HG03354 (cell line): ENCODE measurements around the gene BEX1.
"Not testable (repeated sequence)": the region's sequence is repeated elsewhere in the genome, so short reads cannot be mapped to it uniquely, and the experiment has no call there.

Experiments
- ATAC-seq: cut with Tn5 transposase; IDR thresholded peaks from one replicate; pipeline ENCODE4 v1.9.1; 2021; ENCODE audit warnings: mild to moderate bottlenecking; ENCODE audit not compliant: unreplicated experiment, poor library complexity, severe bottlenecking

Gene BEX1

DNA sequence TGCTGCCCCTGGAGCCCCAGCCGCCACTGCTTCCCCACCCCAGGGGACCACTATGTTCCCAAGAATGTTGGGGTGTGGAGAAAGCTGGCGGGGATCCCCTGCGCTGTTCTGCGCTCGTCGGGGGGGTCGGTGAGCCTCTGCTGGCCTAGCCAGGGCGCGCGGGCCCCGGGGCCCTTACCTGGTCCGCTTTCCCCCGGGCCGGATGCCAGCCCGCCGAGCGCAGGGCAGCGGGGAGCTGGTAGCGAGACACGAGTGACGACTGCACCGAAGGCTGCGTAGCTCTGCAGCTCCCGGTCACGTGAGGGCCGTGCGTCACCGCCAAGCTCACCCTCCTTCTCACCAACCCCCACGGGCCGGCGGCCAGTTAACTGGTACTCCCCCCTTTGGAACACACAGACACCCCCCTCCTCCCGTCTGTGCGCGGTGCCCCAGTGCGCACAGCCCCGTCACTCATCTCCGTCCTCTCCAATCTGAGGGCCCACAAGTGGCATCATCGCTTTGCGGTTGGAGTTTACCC, at the start of gene BEX1:
BEX1 (minus strand) TSS at position 254 of the 517 bp plus-strand sequence. CDS start 897 bp downstream, outside the sequence.
- ATAC-seq: no peak

DNA sequence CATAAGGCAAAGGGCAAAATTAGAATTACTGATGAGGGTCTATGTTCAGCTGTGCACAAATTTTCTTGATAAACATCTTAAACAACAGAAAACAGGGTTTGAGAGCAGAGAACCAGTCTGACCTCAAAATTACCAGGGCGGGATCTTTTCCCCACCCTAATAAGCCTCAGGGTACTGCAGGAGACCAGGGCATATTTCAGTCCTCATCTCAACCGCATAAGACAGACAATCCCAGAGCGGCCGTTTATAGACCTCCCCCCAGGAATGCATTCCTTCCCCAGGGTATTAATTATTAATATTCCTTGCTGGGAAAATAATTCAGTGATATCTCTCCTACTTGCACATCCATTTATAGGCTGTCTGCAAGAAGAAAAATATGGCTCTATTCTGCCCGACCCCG, 45.5 kb upstream of the BEX1 start:
- not testable (repeated sequence) for ATAC-seq

DNA sequence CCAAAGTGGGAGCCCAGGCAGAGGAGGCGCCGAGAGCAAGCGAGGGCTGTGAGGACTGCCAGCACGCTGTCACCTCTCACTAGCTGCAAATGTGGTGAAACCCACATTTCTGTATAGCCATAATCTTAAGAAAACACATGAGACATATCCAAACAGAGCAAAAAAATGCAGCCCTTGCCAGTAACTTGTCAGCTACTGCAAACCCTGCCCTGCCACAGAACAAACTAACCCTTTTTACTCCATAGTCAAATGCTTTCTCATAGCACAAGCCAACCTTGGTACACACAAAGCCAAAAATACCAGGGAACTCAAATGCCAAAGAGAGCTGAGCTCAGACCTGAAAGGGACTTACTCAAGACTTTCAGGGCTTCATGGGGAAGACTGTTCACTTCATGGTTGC, 43.9 kb upstream of the BEX1 start:
- ATAC-seq: no peak

DNA sequence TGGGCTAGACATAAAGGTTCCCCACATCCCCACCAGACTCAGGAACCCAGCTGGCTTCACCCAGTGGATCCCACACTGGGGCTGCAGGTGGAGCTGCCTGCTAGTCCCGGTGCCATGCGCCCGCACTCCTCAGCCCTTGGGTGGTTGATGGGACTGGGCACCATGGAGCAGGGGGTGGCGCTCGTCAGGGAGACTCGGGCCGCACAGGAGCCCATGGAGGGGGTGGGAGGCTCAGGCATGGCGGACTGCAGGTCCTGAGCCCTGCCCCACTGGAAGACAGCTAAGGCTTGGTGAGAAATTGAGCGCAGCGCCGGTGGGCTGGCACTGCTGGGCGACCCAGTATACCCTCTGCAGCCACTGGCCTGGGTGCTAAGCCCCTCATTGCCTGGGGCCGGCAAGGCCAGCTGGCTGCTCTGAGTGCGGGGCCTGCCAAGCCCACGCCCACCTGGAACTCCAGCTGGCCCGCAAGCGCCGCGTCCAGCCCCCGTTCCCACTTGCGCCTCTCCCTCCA, 43.3 kb upstream of the BEX1 start:
- ATAC-seq: not testable (repeated sequence)

DNA sequence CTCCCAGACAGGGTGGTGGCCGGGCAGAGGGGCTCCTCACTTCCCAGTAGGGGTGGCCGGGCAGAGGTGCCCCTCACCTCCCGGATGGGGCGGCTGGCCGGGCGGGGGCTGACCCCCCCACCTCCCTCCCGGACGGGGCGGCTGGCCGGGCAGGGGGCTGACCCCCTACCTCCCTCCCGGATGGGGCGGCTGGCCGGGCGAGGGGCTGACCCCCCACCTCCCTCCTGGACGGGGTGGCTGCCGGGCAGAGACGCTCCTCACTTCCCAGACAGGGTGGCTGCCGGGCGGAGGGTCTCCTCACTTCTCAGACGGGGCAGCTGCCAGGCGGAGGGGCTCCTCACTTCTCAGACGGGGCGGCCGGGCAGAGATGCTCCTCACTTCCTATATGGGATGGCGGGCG, 40.4 kb upstream of the BEX1 start:
- ATAC-seq: not testable (repeated sequence)

DNA sequence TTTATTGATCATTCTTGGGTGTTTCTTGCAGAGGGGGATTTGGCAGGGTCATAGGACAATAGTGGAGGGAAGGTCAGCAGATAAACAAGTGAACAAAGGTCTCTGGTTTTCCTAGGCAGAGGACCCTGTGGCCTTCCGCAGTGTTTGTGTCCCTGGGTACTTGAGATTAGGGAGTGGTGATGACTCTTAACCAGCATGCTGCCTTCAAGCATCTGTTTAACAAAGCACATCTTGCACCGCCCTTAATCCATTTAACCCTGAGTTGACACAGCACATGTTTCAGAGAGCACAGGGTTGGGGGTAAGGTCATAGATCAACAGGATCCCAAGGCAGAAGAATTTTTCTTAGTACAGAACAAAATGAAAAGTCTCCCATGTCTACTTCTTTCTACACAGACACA, 39.9 kb upstream of the BEX1 start:
- not testable (repeated sequence) for ATAC-seq

DNA sequence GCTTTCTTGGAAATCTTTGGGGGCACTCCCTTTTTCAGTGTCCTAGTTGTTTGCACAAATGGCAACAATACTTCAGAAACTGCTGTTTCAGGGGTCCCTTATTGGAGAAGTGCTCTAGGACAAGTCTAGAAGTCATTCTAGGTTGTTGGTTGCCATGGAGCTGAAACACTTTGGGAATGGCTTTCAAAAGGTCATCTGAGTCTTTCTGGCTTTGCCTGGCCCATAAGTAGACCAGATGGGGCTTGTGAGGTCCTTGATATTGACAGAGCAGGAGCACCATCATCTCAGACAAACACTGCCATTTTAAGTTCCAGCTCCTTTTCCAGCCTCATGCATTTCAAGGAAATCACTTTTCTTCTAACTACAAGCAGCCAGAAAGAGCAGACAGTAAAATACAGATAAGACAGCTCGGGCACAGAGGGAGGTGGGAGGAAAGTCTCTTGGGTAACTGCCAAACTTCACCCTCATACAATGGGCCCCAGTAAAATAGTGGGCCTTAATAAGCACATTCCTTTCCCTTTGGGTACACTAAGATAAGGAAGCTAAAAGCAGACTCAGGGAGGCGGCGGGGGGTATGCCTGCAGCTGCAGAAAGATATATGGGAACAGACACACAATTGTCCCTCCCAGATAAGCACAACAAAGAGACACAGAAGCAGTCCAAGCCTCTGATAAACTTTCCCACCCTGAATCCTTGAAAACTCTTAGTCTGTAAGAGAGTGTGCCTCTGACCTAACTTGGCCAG, 37.5 kb upstream of the BEX1 start:
- ATAC-seq: no peak

DNA sequence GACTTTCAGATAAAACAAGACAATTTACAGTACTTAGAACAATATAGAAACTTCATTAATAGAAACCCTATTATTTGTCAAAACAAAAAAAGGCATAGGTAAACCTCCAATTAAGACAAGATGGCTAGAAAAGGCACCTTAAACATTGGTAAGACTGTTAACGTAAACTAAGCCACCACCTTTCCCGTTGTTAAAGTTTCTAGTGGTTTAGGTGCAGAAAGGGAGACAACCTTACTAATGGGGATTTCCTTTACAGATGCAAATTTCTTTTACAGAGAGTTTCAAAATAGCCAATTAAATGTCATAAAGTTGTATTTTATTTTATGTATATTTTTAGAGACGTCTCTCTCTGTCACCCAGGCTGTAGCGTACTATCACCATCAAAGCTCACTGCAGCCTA, 36.5 kb upstream of the BEX1 start:
- no peak for ATAC-seq

DNA sequence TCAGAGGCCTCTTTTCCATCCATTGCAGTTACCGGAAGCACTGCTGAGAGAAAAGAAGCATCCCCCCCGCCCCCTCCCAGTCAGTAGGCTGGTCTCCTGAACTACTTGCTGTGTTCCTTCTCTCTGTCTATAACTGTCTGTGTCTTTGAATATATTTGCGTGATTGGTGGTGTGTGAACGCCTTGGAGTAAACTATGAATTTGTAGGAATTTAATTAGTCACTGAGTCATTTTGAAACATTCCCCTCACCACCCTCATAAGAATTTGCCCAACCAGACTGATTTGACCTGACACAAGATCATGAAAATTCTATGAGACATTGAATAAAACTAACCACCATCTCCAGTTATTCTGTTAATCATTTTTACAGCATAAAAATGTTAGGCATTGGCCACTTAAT, 35.7 kb upstream of the BEX1 start:
- no peak for ATAC-seq

DNA sequence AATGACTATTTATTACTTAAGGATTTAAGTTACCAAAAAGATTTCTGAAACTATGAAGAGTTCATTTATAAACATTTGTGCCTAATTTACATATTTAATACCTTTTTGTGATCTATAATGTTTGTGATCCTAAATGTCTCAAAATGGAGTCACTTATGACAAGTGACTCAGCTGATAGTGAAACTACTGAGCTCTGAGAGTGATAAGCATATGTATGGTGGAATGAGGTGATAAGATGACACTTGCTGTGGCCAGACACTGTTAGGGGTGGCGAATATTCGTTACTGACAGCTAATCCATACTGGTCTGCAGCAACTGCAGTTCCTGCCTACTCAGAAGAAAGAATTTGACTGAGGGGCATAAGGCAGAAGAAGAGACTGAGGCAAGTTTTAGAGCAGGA, 34.5 kb upstream of the BEX1 start:
- no peak for ATAC-seq

DNA sequence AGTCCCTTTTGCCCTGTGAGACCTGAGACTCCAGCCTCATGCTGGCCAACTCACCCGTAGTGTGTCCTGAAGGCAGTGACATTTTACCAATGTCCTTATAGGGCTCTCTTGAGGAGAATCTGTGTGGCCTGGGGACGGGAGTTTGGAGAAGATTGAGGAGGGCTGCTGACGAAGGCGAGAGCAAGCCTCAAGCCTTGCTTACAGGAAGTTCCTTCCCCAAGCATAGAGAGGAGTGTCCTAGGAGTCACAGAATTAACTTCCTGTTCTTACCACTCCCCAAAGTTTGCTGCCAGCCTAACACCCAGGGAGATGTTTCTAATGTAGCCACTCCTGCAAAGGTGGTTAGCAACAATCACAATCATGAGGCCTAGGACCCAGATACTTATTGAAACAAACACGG, 29.0 kb upstream of the BEX1 start, which contains the start of gene NXF3:
NXF3 (minus strand) TSS at position 202 of the 400 bp plus-strand sequence; CDS start at position 82, 120 bp downstream.
- no peak for ATAC-seq

DNA sequence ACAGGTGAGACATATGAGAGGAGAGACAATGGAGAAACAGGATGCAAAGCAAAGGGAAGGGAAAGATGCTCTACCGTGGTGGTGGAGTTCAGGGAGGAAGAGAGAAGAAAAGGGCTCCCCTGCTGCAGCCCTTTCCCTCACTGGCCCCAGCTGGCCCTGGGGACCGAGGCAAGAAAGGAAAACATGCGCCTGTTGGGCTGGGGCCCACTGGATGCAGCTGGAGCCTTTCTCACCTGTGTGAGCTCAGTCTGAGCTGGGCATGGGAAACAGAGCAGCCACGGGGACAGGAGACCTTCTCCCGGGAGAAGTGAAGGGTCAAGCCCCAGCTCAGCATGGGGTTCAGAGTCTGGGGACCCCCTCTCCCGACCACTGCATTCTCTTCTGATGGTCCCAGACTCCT, 17.1 kb upstream of the BEX1 start:
- no peak for ATAC-seq

DNA sequence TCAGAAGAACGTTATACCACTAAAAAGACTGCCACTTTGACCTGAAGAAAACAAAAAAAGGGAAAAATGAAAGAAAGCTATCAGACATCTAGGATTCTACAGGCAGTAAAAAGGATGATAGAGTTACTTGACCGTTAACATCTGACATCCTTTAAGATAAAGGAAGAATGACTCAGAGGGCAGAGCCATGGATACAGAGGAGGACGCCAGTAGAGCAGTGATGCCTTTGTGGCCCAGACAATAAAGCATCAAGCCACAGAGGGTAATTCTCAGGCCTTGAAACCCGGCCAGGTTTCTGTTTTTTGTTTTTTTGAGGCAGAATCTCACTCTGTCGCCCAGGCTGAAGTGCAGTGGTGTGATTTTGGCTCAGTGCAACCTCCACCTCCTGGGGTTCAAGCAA, 9.5 kb upstream of the BEX1 start:
- no peak for ATAC-seq

DNA sequence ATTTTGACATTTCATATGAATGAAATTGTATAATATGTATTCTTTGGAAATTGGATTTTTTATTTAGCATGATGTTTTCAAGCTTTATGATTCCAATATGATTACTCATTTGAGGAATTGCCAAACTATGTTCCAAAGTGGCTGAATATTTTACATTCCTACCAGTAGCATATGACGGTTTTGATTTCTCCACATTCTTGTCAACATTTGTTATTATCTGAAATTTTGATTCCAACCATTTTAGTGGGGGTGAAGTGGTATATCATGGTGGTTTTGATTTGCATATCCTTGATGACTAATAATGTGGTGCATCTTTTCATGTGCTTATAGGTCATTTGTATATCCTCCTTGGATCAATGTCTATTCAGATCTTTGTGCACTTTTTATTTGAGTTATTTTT, 2.6 kb upstream of the BEX1 start:
- no peak for ATAC-seq

DNA sequence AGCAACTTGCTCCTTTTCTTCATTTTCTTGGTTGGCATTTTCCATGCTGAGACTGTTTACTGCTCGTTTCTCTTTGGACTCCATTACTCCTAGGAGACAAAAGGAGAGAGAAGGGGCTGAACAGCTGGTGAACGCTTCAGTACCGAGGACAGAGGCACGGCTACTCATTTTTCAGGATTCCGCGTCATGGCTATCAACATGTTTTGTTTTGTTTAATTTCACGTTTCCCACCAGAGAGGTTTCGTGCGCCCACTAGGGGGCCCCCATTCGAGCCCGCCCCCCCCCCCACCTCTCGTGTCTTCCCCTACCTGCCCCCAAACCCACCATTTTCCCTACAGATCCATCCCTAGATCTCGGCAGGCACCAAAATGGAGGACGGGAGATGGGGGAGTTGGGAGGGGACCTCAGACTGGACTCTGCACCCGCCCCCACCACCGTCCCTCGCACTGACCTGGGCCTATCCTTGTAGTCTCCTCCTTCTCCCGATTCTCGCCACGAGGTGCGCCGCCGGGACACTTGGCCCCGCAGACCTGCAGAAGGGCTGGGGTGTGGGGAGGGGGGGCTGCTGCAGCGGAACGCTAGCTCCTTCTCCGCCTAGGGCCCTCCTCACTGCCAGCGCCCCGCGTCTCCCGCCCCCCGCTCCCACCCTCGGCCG, 653 bp downstream of the BEX1 start:
- no peak for ATAC-seq

DNA sequence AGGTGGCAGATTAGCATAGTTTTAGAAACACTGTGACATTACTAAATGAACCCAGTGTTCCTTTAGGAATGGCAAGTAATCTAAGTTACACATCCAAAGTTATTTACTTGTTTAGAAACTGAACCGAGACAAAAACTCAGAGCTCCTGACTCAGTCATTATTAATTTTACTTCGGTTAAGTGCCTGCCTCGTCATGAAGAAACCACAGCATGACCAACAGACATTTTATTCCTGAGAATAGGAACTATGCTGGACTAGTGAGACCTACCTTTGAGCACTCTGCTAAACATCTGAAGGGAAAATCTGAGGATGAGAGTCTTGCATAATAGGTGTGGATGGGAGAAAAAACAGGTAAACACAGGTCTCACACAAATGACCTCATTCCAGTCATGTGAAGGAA, 2.5 kb downstream of the BEX1 start:
- no peak for ATAC-seq

DNA sequence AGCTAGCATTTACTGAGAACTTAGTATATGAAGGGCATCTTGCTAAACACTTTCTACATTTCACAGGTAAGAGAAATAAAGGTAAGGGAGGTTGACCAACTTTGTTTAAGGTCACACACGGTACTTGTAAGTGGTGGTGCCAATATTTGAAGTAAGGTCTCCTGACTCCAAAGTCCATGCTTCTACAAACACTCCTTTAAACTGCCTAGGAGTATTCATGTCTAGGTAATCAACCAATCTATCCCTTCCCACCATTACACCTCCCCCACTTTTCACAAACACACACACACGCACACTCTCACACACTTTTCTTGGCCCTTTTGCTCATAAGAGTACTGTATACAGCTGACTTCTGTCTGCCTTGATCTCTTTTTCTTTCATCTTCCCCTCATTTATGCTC, 7.1 kb downstream of the BEX1 start:
- no peak for ATAC-seq

DNA sequence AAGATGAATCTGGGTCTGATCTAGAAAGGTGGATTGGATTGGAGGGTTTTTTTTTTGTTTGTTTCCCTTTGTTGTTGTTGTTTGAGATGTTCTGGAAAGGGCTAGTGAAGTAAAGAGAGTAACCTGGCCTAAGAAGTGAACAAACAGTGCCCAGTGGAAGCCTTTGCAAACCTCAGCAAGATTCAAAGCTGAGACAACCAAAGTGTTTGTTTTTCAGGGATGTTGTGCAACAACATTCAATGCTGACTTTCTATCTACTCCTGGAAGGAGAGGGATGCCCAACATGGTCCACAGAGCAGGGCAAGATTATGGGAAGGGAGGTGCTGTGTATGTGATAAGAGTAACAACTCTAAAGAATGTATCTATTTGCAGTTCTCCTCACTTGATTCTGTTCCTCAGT, 11.3 kb downstream of the BEX1 start:
- ATAC-seq: no peak

DNA sequence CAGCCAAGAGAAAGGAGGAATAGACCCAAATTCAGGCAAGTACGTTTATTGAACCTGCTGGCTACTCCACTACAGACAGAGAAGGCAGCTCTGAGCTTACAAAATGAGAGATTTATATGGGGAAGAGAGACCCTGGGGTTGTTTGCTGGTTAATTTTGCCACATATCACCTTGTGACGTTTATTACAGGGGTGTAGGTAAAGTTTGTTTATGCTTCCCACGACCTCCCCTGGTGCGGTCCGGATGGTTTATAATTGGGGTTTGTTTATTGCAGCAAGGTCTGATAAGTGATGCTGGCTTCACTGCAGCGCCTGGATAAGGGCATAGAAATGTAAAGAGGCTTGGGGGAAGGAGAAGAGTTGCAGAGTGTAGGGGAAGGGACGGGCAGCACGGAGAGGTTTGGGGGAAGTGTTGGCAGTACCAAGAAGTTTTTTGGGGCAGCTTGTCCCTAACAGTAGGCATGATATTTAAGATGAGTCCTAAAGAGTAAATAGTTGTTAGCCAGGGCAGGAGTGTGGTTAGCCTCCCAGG, 12.6 kb downstream of the BEX1 start:
- ATAC-seq: no peak

DNA sequence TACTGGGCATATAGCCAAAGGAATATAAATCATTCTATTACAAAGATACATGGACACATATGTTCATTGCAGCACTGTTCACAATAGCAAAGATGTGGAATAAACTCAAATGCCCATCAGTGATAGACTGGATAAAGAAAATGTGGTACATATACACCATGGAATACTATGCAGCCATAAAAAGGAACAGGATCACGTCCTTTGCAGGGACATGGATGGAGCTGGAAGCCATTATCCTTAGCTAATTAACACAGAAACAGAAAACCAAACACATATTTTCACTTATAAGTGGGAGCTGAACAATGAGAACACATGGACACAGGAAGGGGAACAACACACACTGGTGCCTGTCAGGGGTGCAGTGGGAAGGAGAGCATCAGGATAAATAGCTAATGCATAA, 30.6 kb downstream of the BEX1 start:
- not testable (repeated sequence) for ATAC-seq

DNA sequence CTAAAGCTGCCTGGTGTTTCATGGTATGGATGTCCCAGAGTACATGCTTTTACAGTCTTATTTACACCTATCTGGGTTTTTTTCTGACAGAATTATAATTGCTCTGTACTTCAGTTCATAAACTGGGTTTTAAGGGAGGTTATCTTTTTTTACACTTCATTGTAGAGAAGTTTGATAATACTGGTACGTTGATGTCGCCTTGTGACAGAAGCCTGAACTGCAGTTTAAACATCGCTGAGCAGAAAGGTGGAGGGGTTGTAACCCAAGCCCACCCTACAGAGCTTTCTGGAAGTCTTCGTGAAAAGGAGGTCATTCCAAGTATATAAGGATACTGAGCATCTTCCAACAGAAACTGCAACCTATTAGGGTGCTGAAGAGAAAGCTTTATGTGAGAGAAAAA, 46.4 kb downstream of the BEX1 start:
- ATAC-seq: no peak
